ENCODE data around the gene FABP3.

DNA sequence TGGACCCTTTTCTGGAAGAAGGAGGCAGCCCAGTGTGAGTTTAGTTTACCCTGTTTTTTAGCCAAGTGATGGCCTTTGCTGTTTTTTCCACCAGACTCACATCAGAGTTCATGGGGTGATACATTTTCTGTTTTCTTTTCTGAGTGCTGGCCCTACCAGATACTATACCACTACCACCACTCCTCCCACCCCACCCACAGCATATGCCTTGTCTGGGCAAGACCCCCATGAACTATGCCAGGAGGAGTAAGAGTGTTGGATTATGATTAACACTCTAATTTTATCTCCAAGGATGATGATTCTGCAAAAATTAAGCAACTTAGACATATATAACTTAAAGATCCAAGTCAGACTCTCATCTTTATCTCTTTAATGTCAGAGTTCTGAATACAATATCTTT, 26.1 kb downstream of the FABP3 start:
- TF ChIP-seq POLR2A (IDR thresholded peaks at IDR 0.05): no peak
- no peak for TF ChIP-seq CTCF (IDR thresholded peaks at IDR 0.05)
- no peak for TF ChIP-seq POLR2AphosphoS5 (IDR thresholded peaks at IDR 0.05)
- TF ChIP-seq EP300 (IDR thresholded peaks at IDR 0.05): no peak
